GM12864 (cell line): ENCODE measurements around the gene ZMYND10.

Experiments used
- DNase-seq: peaks from one replicate; pipeline ENCODE4 v3.0.0-alpha.2; 2011; ENCODE audit warnings: low read depth
- H3K4me3 ChIP-seq: 2 replicates; pipeline ENCODE4 v1.5.1; 2011; ENCODE audit warnings: mild to moderate bottlenecking, low read depth, low read length, control low read depth
- CTCF ChIP-seq: IDR thresholded peaks from 2 replicates; pipeline ENCODE4 v1.5.1; 2011; ENCODE audit warnings: low read depth, mild to moderate bottlenecking, moderate library complexity, low read length, control low read depth, inconsistent platforms; ENCODE audit errors: missing control alignments

The ZMYND10 gene

DNA sequence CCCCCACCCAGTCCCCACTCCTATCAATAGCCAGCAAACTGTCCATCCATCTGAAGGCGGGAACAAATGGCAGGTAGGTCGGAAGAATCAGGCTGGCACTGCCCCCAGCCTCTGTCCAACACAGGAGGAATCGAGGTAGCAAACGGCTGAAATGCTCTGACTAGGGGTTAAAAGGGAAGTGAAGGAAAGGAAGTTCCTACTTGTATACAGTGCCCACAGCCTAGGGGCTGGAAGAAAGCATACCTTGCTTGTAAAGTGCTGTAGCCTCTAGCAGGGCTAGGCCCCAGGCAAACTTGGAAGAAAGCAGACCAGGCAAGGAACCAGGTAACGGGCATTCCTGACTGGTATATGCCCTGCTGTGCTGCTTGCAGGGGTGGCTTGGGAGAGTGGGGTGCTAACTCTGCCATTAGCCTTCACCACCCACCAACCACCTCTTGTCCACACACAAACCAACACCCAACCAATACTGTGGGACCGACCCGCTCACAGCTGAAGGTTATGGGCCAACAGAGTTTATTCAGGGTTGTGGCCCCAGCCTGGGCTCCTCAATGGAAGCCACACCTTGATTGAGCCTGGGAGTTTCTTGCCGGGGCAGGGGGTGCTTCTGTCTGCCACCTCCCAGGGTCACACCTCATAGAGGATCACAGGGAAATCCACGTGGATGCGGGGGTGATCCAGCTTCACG, 19.9 kb downstream of the ZMYND10 start:
- no peak for TF ChIP-seq CTCF
- H3K4me3 ChIP-seq = no peak overlapping the region
- DNase-seq = no peak

DNA sequence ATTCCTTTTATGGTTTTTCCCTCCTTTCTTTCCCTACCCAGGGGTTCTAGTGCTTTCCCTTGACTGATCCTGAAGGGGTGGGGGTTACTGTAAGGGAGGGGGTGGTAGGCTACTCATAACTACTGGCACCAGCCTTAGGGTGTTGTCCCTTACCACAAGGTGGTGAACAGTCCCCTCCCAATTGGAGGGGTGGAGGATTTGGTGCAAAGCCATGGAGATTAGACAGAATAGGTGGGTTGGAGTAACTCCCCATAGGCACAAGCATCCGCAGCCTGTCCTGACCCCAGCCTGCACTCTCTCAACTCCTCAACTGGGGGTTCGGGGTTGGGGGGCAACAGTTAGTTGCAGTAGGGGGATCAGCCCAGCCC, 20.4 kb downstream of the ZMYND10 start:
- DNase-seq = no peak
- no peak overlapping the region for H3K4me3 ChIP-seq
- no peak for TF ChIP-seq CTCF

DNA sequence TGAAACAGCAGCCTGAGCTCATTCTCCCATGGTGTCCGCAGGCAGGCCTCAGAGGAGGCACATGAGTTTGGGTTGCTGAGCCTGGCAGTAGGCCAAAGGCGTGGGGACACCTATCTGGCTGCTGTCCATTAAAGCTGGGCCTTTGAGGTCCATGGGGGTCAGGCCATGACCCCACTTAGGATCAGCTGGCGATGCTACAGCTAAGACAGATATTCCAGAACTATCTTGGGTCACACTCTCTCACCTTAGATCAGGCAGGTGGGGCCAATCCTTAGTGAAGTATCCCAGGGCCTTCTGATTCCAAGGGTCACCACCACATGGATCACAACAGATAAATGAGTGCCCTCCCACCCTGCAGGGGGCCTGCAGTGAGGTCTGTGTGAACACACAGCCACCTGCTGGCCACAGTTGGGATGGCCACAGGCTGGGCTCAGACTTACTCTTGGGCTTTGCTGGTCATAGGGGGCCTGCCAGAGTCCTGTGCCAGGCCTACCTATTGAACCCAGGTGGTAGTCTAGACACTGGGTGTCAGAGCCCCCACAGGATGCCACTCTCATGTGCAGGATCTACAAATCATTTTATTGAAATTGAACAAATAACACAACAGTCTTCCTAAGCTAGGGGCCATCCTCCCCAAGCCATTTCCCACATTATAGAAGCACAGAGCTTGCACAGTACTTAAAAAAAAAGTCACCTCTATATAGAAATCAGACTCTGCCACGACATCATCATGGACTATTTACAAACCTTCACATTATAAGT, 21.0 kb downstream of the ZMYND10 start:
- H3K4me3 ChIP-seq = no peak overlapping the region
- peak; percentile 81 for TF ChIP-seq CTCF
- no peak for DNase-seq

- TF ChIP-seq CTCF = no peak
- H3K4me3 ChIP-seq = no peak overlapping the region
- DNase-seq = no peak
Measured at GRCh38 chr3:50323614-50324199, 21.8 kb downstream of the ZMYND10 start.

DNA sequence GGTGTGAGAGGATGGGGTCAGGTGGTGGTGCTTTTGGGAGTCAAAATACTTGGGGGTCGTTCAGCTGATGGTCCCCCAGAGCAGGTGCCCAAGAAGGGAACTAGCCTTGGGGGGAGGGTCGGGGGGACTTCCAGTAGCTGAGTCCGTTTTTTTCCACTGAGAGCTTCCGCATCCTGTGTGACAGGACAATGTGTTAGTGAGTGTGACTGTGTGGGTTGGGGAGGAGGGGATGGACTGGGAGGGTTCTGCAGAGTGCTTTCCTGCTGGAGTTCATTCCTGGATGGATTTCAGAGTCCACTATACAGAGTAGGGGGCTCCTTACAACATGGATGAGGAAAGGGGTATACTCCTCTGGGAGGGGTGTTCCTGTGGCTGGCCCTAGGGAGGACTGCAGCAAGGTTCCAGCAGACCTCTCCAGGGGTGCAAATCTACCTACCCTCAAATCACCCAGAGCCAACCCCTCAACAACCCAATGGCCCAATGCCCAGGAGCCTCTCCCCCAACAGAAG, 22.4 kb downstream of the ZMYND10 start:
- no peak for DNase-seq
- no peak for TF ChIP-seq CTCF
- no peak overlapping the region for H3K4me3 ChIP-seq

GRCh38 chr3:50322386-50323091, 23.0 kb downstream of the ZMYND10 start, which contains the start of gene HYAL2:
TSS of gene HYAL2 (minus strand) at chr3:50322745. CDS start at chr3:50320489, 2,256 bp downstream.
- no peak for DNase-seq
- no peak for TF ChIP-seq CTCF
- peak within 1 kb of the TSS; percentile 61 for H3K4me3 ChIP-seq
